Measurements from ENCODE around the gene ZDBF2.
"Not testable (repeated sequence)": the region's sequence is repeated elsewhere in the genome, so short reads cannot be mapped to it uniquely, and the experiment has no call there.

ZDBF2 gene

GRCh38 chr2:206324869-206325268 lies 50.4 kb downstream of the ZDBF2 start:
- no peak for DNase-seq

GRCh38 chr2:206328974-206329373 lies 54.5 kb downstream of the ZDBF2 start:
- no peak for DNase-seq

DNA sequence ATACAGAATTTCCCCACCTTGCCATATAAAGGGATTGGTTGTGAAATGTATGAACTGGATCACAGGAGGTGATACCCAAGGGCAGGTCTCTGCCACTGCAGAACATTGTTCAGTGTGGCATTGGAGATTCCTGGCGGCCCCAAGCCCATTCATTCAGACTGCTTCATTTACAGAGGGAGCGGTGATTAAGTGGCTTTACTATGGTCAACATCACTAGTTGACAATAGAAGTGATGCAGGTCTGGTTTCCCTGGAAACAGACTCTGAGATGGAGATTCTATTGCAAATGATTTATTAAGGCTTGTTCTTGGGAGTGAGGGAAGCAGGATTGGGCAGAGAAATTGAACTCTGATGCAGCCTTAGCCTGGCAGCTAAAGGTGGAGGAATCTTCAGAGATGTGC lies 62.4 kb downstream of the ZDBF2 start:
- no peak for DNase-seq

GRCh38 chr2:206337956-206338355 lies 63.5 kb downstream of the ZDBF2 start:
- DNase-seq, result no peak

DNA sequence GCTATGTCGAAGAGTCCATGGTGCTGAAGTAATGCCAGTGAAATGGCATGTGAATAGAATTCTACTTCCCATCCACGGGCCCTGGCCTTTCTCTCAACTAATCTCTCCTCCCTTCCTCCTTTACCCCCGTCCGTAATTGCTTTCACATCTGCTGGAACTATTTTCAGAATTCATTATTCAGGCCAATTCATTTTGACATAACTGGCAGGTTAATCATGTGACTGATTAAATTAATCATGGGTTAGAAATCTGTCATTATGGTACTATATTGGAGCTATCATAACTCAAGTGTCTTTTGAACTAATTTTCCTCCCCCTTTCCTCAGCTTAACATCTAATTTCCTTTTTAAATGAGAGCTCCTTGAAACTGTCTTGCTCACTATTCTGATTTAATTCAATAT lies 66.9 kb downstream of the ZDBF2 start:
- DNase-seq, result no peak

DNA sequence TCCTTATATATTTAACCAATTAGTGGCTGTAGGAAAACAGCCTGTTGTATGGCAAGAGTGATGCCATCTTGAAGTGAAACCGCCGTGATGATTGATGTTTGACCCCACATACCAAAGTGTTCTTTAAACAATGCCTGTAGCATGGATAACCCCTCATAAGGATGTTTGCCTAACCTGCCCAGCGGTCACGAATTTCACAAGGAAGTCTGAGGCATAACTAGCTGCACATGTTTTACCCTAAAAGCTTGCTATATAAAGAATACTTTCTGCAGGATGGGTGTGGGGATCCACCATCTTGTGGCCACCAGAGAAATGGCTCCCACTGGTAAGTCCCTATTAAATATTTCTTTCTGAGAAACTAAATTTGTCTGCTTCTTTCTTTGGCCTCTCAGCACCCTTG lies 68.7 kb downstream of the ZDBF2 start:
- DNase-seq, result no peak

GRCh38 chr2:206343816-206344215 lies 69.4 kb downstream of the ZDBF2 start:
- DNase-seq, result no peak

GRCh38 chr2:206345606-206346005 lies 71.1 kb downstream of the ZDBF2 start:
- no peak for DNase-seq

DNA sequence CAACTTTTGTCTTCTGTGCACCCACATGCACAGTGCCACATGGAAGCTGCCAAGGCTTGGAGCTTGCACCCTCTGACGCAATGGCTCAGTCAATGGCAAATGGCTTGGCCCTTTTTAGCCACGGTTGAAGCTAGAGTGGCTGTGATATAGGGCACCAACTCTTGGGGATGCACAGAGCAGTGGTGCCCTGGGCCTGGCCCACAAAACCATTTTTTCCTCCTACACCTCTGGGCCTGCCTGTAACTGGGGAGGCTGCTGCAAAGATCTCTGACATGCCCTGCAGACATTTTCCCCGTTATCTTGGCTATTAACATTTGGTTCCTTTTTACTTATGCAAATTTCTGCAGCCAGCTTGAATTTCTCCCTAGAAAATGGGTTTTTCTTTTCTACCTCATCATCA lies 74.9 kb downstream of the ZDBF2 start:
- no peak for DNase-seq

DNA sequence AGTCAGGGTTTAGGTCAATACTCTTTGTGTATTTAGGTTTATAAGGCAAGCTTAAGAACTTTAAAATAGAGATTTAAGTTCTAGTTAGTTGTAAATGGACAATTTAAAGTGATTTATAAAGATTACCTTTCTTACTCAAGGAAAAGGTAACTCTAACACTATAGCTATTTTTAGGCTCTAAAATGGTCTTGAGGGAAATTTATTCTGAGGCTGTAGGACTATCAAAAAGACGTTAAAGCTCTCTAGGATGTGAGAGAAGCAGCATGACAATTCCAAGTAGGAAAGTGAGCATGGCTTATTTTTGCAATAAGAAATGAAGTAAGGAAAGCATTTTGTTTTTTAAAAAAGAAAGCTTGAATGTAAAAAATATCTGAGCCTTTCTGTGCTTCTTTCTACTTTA lies 78.1 kb downstream of the ZDBF2 start:
- DNase-seq, result no peak

DNA sequence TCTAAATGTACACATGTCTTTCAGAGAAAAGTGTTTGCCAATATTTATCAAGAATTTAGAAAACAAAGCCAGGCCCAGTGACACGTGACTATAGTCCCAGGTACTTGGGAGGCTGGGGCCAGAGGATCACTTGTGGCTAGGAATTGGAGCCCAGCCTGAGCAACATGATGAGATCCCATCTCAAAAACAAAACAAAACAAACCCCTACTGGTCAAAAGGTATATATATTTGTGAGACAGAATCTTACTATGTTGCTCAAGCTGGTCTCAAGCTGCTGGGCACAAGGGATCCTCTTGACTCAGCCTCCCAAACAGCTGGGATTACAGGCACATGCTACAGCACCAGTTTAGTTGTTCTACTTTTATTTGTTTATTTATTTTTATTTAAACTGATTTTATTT lies 79.2 kb downstream of the ZDBF2 start:
- peak in 1 of 2 experiments; percentile 5 for DNase-seq

DNA sequence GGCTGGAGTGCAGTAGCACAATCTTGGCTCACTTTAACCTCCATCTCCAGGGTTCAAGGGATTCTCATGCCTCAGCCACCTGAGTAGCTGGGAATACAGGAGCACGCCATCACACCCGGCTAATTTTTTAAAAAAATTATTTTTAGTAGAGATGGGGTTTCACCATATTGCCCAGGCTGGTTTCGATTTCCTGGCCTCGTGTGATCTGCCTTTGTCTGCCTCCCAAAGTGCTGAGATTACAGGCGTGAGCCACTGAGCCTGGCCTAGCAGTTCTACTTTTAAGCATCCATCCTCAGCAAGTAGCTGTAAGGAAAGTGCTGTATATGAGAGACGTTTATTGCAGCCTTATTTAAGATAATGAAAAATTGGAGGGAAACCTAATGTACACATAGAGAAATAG lies 79.7 kb downstream of the ZDBF2 start:
- no peak for DNase-seq

- not testable (repeated sequence) for DNase-seq
These were observed 82.4 kb downstream of the ZDBF2 start for GRCh38 chr2:206356840-206357239.

DNA sequence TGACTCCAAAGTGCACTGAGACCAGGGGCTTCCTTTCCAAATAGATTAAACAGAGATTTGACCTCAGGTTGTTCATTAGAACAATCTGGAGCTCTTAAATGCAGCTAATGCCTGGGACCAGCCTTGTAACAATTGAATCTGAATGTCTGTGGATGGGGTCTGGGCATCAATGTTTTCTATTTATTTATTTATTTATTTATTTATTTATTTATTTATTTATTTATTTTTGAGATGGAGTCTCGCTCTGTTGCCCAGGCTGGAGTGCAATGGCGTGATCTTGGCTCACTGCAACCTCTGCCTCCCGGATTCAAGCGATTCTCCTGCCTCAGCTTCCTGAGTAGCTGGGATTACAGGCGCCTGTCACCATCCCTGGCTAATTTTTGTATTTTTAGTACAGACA lies 86.4 kb downstream of the ZDBF2 start:
- DNase-seq, result not testable (repeated sequence)

DNA sequence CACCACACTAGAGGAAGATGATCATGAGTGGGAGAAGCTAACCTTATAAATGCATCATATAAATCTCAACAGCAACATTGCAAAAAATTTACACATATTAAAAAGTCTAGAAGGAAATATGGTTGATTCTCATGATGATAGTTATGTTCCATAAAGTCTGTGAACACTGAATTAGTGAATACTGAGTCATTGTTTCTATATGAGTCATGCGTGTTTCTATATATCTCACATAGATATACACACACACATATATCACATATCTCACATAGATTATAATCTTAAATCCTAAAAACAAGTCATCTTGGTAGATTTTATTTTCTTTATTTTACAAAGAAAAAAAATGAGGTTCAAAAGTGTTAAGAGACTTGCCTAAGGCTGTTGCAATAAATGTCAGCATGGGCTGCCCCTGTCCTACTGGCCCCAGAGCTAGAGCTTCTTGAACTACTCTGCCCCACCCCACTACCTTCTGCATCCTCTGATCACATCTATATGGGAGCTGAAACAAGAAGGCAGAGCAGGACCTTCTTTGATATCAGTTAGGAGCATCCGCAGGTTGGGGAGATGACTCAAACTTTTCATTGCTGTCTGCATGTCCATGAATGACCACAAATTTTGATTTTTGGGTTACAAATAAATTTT lies 87.1 kb downstream of the ZDBF2 start:
- no peak for DNase-seq
